ENCODE results near the gene TMPRSS11A. TPM values are rescaled to one million over a fixed set of nuclear protein-coding genes. Genes with fewer than 3 reads are reported as not detected.

The TMPRSS11A gene
- total RNA-seq, 1 donor from 2014 or later: not detected

- Mint-ChIP-seq H3K27me3 (ENCODE audit: unreplicated experiment) (no peaks in the 10 kb centered on the region), H3K27ac (ENCODE audit: unreplicated experiment) (no peak overlapping the region), H3K4me1 (ENCODE audit: unreplicated experiment) (peaks cover 11% of the 10 kb centered on the region), H3K4me3 (ENCODE audit: unreplicated experiment) (no peak overlapping the region), H3K9me3 (ENCODE audit: unreplicated experiment) (no peaks in the 10 kb centered on the region), H3K36me3 (ENCODE audit: low read depth, unreplicated experiment) (no peaks in the 10 kb centered on the region)
- no peak for TF ChIP-seq CTCF (IDR thresholded peaks at IDR 0.05; ENCODE audit: unreplicated experiment)
- no peak for DNase-seq (ENCODE audit: low spot score)
Observed at GRCh38 chr4:67933038-67933437, 30.3 kb downstream of the TMPRSS11A start.

DNA sequence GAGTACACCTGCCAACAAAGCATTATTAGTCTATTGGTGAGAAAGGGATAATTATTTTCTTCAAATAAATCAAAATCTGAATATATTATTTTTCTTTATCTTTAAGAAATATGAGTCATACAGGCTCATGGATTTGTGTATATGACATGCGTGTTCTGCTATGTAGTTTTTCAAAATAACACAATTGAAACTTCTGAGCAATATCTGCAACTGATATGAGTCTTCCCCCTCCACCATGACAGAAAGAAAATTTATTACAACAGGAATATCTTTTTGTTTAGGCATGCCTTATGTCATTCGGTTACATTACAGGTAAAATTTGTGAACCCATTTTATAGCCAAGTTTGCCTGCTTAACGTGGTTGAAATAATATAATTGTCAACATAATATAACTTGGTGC, 32.0 kb downstream of the TMPRSS11A start:
- peaks cover 11% of the 10 kb centered on the region for H3K4me1 Mint-ChIP-seq (ENCODE audit: unreplicated experiment)
- H3K9me3 Mint-ChIP-seq (ENCODE audit: unreplicated experiment): no peaks in the 10 kb centered on the region
- TF ChIP-seq CTCF (IDR thresholded peaks at IDR 0.05; ENCODE audit: unreplicated experiment): no peak
- no peaks in the 10 kb centered on the region for H3K27me3 Mint-ChIP-seq (ENCODE audit: unreplicated experiment)
- H3K27ac Mint-ChIP-seq (ENCODE audit: unreplicated experiment): no peak overlapping the region
- DNase-seq (ENCODE audit: low spot score): no peak
- H3K4me3 Mint-ChIP-seq (ENCODE audit: unreplicated experiment): no peak overlapping the region
- no peaks in the 10 kb centered on the region for H3K36me3 Mint-ChIP-seq (ENCODE audit: low read depth, unreplicated experiment)

DNA sequence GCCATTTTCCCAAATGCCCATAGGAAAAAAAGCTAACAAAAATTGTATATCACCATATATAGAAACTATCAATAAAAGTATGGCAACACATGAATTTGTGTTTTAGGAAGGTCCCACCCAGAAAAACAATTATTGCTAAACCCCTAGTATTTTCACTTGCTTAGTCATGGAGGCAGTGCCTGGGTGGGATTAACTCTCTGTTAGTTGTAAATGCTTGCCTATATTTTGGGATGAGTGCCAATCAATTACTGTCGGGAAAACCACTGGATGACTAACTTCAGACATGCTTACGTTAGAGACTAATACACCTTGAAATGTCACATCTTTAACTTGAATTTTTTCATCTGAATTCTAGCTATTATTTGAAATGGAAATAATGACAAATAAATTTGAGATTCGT, 33.9 kb downstream of the TMPRSS11A start:
- Mint-ChIP-seq H3K4me3 (ENCODE audit: unreplicated experiment) (no peak overlapping the region), H3K27ac (ENCODE audit: unreplicated experiment) (no peak overlapping the region), H3K36me3 (ENCODE audit: low read depth, unreplicated experiment) (no peaks in the 10 kb centered on the region), H3K27me3 (ENCODE audit: unreplicated experiment) (no peaks in the 10 kb centered on the region), H3K9me3 (ENCODE audit: unreplicated experiment) (no peaks in the 10 kb centered on the region), H3K4me1 (ENCODE audit: unreplicated experiment) (peaks cover 5% of the 10 kb centered on the region)
- no peak for DNase-seq (ENCODE audit: low spot score)
- TF ChIP-seq CTCF (IDR thresholded peaks at IDR 0.05; ENCODE audit: unreplicated experiment): no peak

GRCh38 chr4:67928546-67928945, 34.7 kb downstream of the TMPRSS11A start:
- TF ChIP-seq CTCF (IDR thresholded peaks at IDR 0.05; ENCODE audit: unreplicated experiment): no peak
- Mint-ChIP-seq H3K27ac (ENCODE audit: unreplicated experiment) (peak overlapping the region; percentile 37), H3K4me3 (ENCODE audit: unreplicated experiment) (no peak overlapping the region), H3K4me1 (ENCODE audit: unreplicated experiment) (peaks cover 4% of the 10 kb centered on the region), H3K27me3 (ENCODE audit: unreplicated experiment) (no peaks in the 10 kb centered on the region), H3K36me3 (ENCODE audit: low read depth, unreplicated experiment) (no peaks in the 10 kb centered on the region), H3K9me3 (ENCODE audit: unreplicated experiment) (no peaks in the 10 kb centered on the region)
- no peak for DNase-seq (ENCODE audit: low spot score)

DNA sequence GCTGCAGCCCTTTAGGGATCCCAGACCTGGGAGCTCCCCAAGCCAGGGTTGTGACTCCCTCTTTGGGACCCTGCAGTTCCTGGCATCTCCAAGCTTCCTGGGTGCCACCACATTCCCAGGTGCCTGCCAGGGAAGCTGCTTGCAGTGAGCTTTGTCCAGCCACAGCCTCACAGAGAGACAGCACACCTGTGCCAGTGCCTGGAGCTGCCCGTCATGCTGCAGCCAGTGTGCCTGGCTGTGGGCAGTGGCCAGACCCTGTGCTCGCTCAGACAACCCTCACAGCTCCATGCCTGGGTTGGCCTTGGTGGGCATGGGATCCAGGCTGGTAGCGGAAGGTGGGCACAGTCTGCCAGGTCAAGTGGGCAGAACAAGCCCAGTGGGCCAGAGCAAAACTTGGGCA, 36.0 kb downstream of the TMPRSS11A start:
- H3K4me3 Mint-ChIP-seq (ENCODE audit: unreplicated experiment): no peak overlapping the region
- peaks cover 4% of the 10 kb centered on the region for H3K4me1 Mint-ChIP-seq (ENCODE audit: unreplicated experiment)
- H3K27me3 Mint-ChIP-seq (ENCODE audit: unreplicated experiment): no peaks in the 10 kb centered on the region
- no peak for TF ChIP-seq CTCF (IDR thresholded peaks at IDR 0.05; ENCODE audit: unreplicated experiment)
- H3K9me3 Mint-ChIP-seq (ENCODE audit: unreplicated experiment): no peaks in the 10 kb centered on the region
- H3K27ac Mint-ChIP-seq (ENCODE audit: unreplicated experiment): no peak overlapping the region
- DNase-seq (ENCODE audit: low spot score): no peak
- no peaks in the 10 kb centered on the region for H3K36me3 Mint-ChIP-seq (ENCODE audit: low read depth, unreplicated experiment)
